ENCODE data around the gene KCTD13. TPM values are rescaled to one million over a fixed set of nuclear protein-coding genes. Genes with fewer than 3 reads are reported as not detected.

KCTD13 gene
- total RNA-seq: 10 to 100 TPM; 30.4 to 32.9 TPM

DNA sequence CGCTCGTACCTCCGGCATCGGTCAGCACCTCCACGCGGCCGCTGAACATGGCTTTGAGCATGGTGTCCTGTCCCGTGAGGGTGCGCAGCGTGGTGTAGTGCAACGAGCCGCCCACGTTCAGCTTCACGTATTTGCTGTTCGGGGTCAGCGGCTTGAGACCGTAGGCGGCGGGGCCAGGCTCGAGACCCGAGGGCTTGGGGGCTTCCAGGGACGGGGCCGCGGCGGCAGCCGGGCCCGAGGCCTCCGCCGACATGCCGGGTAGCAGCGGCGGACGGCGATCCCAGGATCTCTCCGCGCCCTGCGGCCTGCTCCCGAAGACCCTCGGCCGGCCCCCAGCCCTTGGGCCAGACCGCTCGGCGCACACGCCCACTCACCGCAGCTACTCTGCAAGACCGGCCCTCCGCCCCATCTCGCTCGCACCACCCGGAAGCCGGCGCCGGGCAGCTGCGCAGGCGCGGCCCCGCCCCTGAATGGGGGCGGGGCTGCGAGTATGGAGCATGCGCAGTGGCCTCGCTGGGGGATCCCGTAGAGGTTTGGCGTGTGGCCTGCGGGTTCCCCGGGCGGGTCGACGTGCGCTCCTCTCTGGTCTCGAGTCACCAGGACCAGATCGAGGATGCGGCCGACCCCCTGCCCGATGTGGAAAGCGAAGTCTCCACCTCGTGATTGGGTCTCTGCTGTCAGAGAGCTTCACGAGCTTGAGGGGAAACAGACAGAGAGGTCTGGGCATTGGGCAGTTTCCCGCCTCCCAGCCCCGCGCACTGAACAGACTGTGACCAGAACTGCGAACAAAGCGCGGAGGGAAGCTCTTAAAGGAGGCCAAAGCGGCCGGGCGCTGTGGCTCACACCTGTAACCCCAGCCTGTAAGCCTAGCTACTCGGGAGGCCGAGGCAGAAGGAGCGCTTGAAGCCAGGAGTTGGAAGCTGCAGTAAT, at the start of gene KCTD13:
Gene KCTD13, minus strand, starts transcription at position 446 of the 930 bp plus-strand sequence. Its CDS starts 193 bp downstream, at position 253.

GRCh38 chr16:29973384-29974246, 47.6 kb upstream of the KCTD13 start, which contains the start of gene TAOK2:
Gene TAOK2, plus strand, starts transcription at chr16:29973868. Its CDS starts 3,905 bp downstream, at chr16:29977773.

DNA sequence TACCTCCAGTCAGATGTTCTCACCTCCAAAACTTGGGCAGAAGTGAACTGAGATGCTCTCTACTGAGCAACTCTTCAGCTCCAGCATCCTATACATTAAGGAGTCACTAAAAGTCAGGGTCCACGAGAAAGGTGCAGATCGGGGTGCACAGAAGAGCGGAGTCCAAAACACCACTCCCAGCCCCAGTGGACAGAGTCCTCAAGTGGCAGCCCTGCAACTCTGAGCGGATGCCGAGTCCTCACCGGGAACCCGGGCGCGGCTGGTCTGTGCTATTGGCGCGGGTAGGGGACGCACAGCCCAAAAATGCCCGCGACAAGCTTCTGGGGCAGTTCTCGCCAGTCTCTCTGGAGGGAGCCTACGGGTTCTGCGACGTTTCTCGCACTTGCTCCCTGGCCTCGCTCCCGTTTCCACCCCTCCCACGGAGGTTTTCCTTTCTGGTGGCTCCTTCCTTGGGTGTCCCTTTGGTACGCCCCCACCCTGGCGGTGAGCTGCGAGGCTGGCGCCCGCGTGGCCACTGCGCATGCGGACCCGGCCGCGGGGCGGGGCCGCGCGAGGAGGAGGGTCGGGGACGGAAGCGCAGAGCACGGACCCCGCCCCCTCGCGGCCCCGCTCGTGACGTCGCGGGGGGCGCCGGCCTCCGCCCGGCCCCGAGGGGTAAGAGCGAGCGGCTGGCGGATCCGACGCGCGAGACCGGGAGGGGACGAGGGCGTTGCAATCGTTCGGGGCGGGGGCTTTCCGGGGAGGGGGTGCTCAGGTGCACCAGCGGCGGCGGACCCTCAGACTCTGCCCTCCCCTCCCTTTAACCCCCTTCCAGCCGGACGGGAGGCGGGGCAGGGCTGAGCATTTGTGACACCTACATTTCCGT, 35.7 kb upstream of the KCTD13 start, which contains the start of gene TMEM219:
Gene TMEM219, plus strand, starts transcription at position 601 of the 865 bp plus-strand sequence. CDS start 1,065 bp downstream, outside the sequence.

DNA sequence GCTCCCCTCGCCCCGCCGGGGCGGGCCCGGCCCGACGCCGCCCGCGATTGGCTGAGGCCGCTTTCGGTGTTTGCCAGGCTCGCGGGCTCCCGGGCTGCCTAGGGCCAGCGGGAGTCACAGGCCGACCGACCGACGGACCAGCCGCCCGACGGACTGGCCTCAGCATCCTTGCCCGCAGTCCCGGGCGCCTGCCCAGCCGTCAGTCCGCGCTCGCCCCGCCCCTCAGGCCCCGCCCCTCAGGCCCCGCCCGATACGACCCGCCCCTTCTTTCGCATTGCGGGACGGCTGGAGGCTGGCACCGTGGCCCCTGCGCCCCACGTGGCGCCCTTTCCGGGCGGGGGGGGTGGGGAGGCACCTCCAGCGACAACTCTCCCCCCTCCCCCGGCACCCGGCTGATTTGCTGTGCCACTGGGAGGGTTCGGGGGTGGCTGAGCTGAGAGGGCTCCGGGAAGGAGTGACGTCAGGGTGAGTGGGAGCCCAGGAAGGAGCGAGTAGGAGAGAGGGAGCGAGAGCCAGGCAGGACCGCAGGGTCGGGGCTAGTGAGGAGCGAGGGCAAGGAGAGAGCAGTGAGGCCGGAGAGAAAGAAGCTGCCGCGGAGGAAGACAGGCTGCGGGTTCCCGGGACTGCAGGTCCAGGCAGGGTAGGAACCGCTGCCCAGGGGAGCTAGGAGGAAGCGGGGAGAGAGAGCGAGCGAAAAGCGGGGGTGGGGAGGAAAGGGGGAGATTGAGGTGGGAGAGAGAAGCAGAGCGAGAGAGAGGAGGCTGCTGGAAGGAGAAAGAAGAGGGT, 25.7 kb downstream of the KCTD13 start, which contains the start of gene ASPHD1:
Gene ASPHD1, plus strand, starts transcription at position 387 of the 786 bp plus-strand sequence. CDS start 484 bp downstream, outside the sequence.

GRCh38 chr16:29899516-29900101, 26.4 kb downstream of the KCTD13 start, which contains the start of gene SEZ6L2:
Gene SEZ6L2, minus strand, starts transcription at chr16:29899550. Its CDS starts 531 bp downstream, at chr16:29899019.

GRCh38 chr16:29862884-29863668, 63.0 kb downstream of the KCTD13 start, which contains the start of gene CDIPT:
Gene CDIPT, minus strand, starts transcription at chr16:29863226. Its CDS starts 369 bp downstream, at chr16:29862857.

Other genes with a start within 250 kb of the KCTD13 start
- gene QPRT, start 247.0 kb downstream of the KCTD13 start, total RNA-seq: 1 to 10 TPM; 3.8 to 3.9 TPM
- gene C16orf54, start 180.2 kb downstream of the KCTD13 start, total RNA-seq: 100 to 1,000 TPM; 114 to 115 TPM
- gene ZG16, start 148.0 kb downstream of the KCTD13 start, total RNA-seq: not detected
- gene KIF22, start 135.5 kb downstream of the KCTD13 start, total RNA-seq: 100 to 1,000 TPM; 164 to 172 TPM
- gene MAZ, start 119.7 kb downstream of the KCTD13 start, total RNA-seq: 100 to 1,000 TPM; 378 to 401 TPM
- gene PRRT2, start 114.0 kb downstream of the KCTD13 start, total RNA-seq: under 1 TPM; 0.58 to 0.98 TPM
- gene PAGR1, start 110.1 kb downstream of the KCTD13 start, total RNA-seq: 10 to 100 TPM; 28.0 to 28.1 TPM
- 100 to 1,000 TPM; 177 to 178 TPM for gene MVP, start 105.8 kb downstream of the KCTD13 start, total RNA-seq
- gene CDIPT, start 63.0 kb downstream of the KCTD13 start, total RNA-seq: 10 to 100 TPM; 57.3 to 59.6 TPM
- gene SEZ6L2, start 26.7 kb downstream of the KCTD13 start, total RNA-seq: not detected
- not detected for gene ASPHD1, start 25.7 kb downstream of the KCTD13 start, total RNA-seq
- gene TMEM219, start 35.9 kb upstream of the KCTD13 start, total RNA-seq: 10 to 100 TPM; 74.1 to 77.3 TPM
- gene TAOK2, start 47.6 kb upstream of the KCTD13 start, total RNA-seq: 10 to 100 TPM; 42.2 to 43.0 TPM
- gene HIRIP3, start 69.4 kb upstream of the KCTD13 start, total RNA-seq: 10 to 100 TPM; 33.1 to 34.6 TPM
- 100 to 1,000 TPM; 101 to 102 TPM for gene INO80E, start 70.0 kb upstream of the KCTD13 start, total RNA-seq
- gene DOC2A, start 84.8 kb upstream of the KCTD13 start, total RNA-seq: not detected
- not detected for gene C16orf92, start 97.0 kb upstream of the KCTD13 start, total RNA-seq
- 1 to 10 TPM; 4.7 to 5.8 TPM for gene TLCD3B, start 105.0 kb upstream of the KCTD13 start, total RNA-seq
- 1,000 to 10,000 TPM; 1,254 to 1,292 TPM for gene ALDOA, start 139.5 kb upstream of the KCTD13 start, total RNA-seq
- 100 to 1,000 TPM; 120 to 124 TPM for gene PPP4C, start 149.8 kb upstream of the KCTD13 start, total RNA-seq
- 1 to 10 TPM; 1.8 to 2.1 TPM for gene TBX6, start 165.7 kb upstream of the KCTD13 start, total RNA-seq
- 10 to 100 TPM; 96.1 to 96.3 TPM for gene YPEL3, start 170.0 kb upstream of the KCTD13 start, total RNA-seq
- 10 to 100 TPM; 14.1 to 17.4 TPM for gene GDPD3, start 187.3 kb upstream of the KCTD13 start, total RNA-seq
- gene MAPK3, start 197.0 kb upstream of the KCTD13 start, total RNA-seq: 10 to 100 TPM; 75.2 to 75.6 TPM

Data from activated naive CD4-positive, alpha-beta T cell treated with anti-CD3 and anti-CD28 coated beads, Interleukin-2, amount 10 ng/mL, durations not matched to agents 5 hours and 36 hours (primary cell).